ENCODE measurements around the gene FOCAD.

FOCAD gene

DNA sequence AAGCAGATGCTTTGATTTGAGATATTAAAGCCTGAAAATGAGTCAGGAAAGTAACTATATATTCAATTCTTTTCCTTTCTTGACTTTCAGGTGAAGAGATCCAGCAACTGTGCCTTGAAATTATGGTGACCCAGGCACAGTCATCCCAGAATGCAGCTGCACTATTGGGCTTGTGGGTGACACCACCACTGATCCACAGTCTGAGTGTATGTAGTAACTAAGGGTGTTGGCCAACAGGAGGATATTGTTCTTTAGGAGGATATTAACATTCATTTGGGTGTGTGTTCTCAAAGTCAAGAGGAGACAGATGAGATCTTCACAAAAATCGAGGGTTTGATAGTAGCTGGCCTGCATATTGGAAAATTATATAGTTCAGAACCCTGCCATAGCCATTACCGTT, 294.2 kb downstream of the FOCAD start:
- H3K9me3 ChIP-seq (ENCODE audit: control insufficient read depth, low read length), result no peaks in the 10 kb centered on the region
- H3K14ac ChIP-seq (ENCODE audit: low read length in 2 of 2), result no peak overlapping the region
- no peak overlapping the region for H2BK5ac ChIP-seq (ENCODE audit: low read depth, low read length, poor library complexity, severe bottlenecking)
- no peaks in the 10 kb centered on the region for H3K79me1 ChIP-seq (replicated peaks; ENCODE audit: low read length, poor library complexity, severe bottlenecking)
- no peak overlapping the region for H3K4me2 ChIP-seq (ENCODE audit: low read length, poor library complexity, severe bottlenecking)
- no peaks in the 10 kb centered on the region for H3K4me1 ChIP-seq (ENCODE audit: control insufficient read depth, insufficient read depth, low read depth, low read length)
- no peak for DNase-seq
- no peak overlapping the region for H4K8ac ChIP-seq (ENCODE audit: low read length)
- H3K4ac ChIP-seq (ENCODE audit: low read depth in 1 of 2, low read length in 2 of 2), result no peak overlapping the region
- H3K23ac ChIP-seq (ENCODE audit: low read length in 2 of 2), result no peak overlapping the region
- H3K27ac ChIP-seq (ENCODE audit: low read length, poor library complexity, severe bottlenecking), result no peak overlapping the region
- no peak overlapping the region for H4K91ac ChIP-seq (ENCODE audit: low read length)
- no peak overlapping the region for H2AK5ac ChIP-seq (ENCODE audit: low read length, severe bottlenecking)
- H2BK15ac ChIP-seq (ENCODE audit: low read depth, poor library complexity, severe bottlenecking), result no peak overlapping the region
- H2BK12ac ChIP-seq (ENCODE audit: low read length in 2 of 2), result no peak overlapping the region
- no peak overlapping the region for H3K18ac ChIP-seq (ENCODE audit: low read depth in 1 of 2, low read length in 2 of 2)
- no peak overlapping the region for H2AFZ ChIP-seq (ENCODE audit: low read depth, low read length)
- no peak overlapping the region for H2BK120ac ChIP-seq (ENCODE audit: low read depth, low read length)
- no peak overlapping the region for H3K9ac ChIP-seq (ENCODE audit: low read length)
- peaks cover 0 to 53% of the 10 kb centered on the region in 2 experiments for H3K36me3 ChIP-seq (ENCODE audit: control insufficient read depth in 1 of 2, insufficient read depth in 2 of 2, low read depth in 1 of 2, low read length in 2 of 2)
- no peak overlapping the region for H3K4me3 ChIP-seq (ENCODE audit: insufficient read depth in 1 of 2, low read depth in 1 of 2, low read length in 2 of 2)
- no CpG with 5 or more reads among the region's 2 CpGs for WGBS
- H3K27me3 ChIP-seq (ENCODE audit: control insufficient read depth in 1 of 2, insufficient read depth in 1 of 2, low read length in 2 of 2), result no peaks in the 10 kb centered on the region

DNA sequence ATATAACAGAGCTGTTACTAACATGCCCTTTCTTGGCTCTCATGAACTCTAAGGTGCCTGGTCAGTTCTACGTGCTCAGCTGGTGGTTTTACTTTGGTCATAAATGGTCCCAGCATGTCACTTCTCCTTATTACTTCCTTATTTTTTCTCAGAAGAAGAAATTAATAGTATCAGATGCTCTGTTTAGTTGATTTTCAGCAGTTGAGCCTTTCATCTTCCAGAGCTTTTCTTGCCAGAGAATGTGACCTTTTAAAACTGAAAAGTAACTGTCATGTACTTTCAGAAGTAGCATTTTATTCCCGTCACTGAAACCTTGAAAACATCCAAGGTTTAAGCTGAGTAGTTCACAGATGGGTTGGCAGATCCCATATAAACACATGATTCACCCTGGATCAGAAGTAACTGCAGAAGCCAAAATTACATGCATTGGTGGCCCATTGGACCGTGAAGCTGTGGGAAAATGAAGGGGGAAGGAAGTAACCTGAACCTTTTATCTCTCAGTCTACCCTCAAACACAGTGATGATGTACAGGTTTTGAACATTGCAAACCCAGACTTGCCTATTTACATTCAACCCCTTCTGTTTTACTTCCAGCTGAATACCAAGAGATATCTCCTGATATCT, 296.9 kb downstream of the FOCAD start:
- peak overlapping the region in 1 of 2 experiments; percentile 39 for H2BK12ac ChIP-seq (ENCODE audit: low read length in 2 of 2)
- H2BK15ac ChIP-seq (ENCODE audit: low read depth, poor library complexity, severe bottlenecking), result no peak overlapping the region
- no peak overlapping the region for H2BK120ac ChIP-seq (ENCODE audit: low read depth, low read length)
- no peak overlapping the region for H3K14ac ChIP-seq (ENCODE audit: low read length in 2 of 2)
- no peak overlapping the region for H2BK5ac ChIP-seq (ENCODE audit: low read depth, low read length, poor library complexity, severe bottlenecking)
- no peaks in the 10 kb centered on the region for H3K4me1 ChIP-seq (ENCODE audit: control insufficient read depth, insufficient read depth, low read depth, low read length)
- peak overlapping the region in 1 of 2 experiments; percentile 2 for H3K18ac ChIP-seq (ENCODE audit: low read depth in 1 of 2, low read length in 2 of 2)
- H3K27me3 ChIP-seq (ENCODE audit: control insufficient read depth in 1 of 2, insufficient read depth in 1 of 2, low read length in 2 of 2), result no peaks in the 10 kb centered on the region
- H2AFZ ChIP-seq (ENCODE audit: low read depth, low read length), result no peak overlapping the region
- peak overlapping the region in 1 of 2 experiments; percentile 37 for H3K4ac ChIP-seq (ENCODE audit: low read depth in 1 of 2, low read length in 2 of 2)
- H3K27ac ChIP-seq (ENCODE audit: low read length, poor library complexity, severe bottlenecking), result peak overlapping the region; percentile 96
- H3K36me3 ChIP-seq (ENCODE audit: control insufficient read depth in 1 of 2, insufficient read depth in 2 of 2, low read depth in 1 of 2, low read length in 2 of 2), result peaks cover 0 to 61% of the 10 kb centered on the region in 2 experiments
- no peak overlapping the region for H4K91ac ChIP-seq (ENCODE audit: low read length)
- WGBS, result 28% methylated on average over 2 of the region's 3 CpGs
- H3K9ac ChIP-seq (ENCODE audit: low read length), result peak overlapping the region; percentile 46
- H3K23ac ChIP-seq (ENCODE audit: low read length in 2 of 2), result no peak overlapping the region
- H3K9me3 ChIP-seq (ENCODE audit: control insufficient read depth, low read length), result no peaks in the 10 kb centered on the region
- H4K8ac ChIP-seq (ENCODE audit: low read length), result no peak overlapping the region
- H2AK5ac ChIP-seq (ENCODE audit: low read length, severe bottlenecking), result no peak overlapping the region
- H3K4me3 ChIP-seq (ENCODE audit: insufficient read depth in 1 of 2, low read depth in 1 of 2, low read length in 2 of 2), result peak overlapping the region in 1 of 2 experiments; percentile 39
- DNase-seq, result peak; percentile 74
- H3K4me2 ChIP-seq (ENCODE audit: low read length, poor library complexity, severe bottlenecking), result no peak overlapping the region
- no peaks in the 10 kb centered on the region for H3K79me1 ChIP-seq (replicated peaks; ENCODE audit: low read length, poor library complexity, severe bottlenecking)

DNA sequence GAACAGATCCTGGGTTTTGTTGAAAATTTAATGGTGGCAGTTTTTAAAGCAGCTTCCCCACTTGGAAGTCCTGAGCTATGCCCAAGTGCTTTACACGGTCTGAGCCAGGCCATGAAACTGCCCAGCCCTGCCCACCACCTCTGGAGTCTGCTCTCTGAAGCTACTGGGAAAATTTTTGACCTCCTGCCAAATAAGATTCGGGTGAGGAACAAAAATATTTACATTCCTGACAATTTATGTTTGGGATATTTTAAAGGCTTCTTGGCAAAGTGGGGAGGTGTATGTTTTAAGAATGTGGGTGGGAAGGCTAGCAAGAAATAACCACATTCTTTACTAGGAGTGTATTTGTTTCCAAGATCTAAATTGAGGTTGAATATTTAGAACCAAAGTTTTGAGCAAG, 297.4 kb downstream of the FOCAD start:
- no peak overlapping the region for H2BK15ac ChIP-seq (ENCODE audit: low read depth, poor library complexity, severe bottlenecking)
- no peak overlapping the region for H2AK5ac ChIP-seq (ENCODE audit: low read length, severe bottlenecking)
- no peaks in the 10 kb centered on the region for H3K4me1 ChIP-seq (ENCODE audit: control insufficient read depth, insufficient read depth, low read depth, low read length)
- H3K9me3 ChIP-seq (ENCODE audit: control insufficient read depth, low read length), result no peaks in the 10 kb centered on the region
- no peaks in the 10 kb centered on the region for H3K27me3 ChIP-seq (ENCODE audit: control insufficient read depth in 1 of 2, insufficient read depth in 1 of 2, low read length in 2 of 2)
- peak overlapping the region; percentile 34 for H3K4me2 ChIP-seq (ENCODE audit: low read length, poor library complexity, severe bottlenecking)
- 0% methylated on average over 2 of the region's 2 CpGs for WGBS
- H2AFZ ChIP-seq (ENCODE audit: low read depth, low read length), result no peak overlapping the region
- no peak overlapping the region for H4K8ac ChIP-seq (ENCODE audit: low read length)
- H3K4ac ChIP-seq (ENCODE audit: low read depth in 1 of 2, low read length in 2 of 2), result no peak overlapping the region
- H2BK120ac ChIP-seq (ENCODE audit: low read depth, low read length), result no peak overlapping the region
- H3K27ac ChIP-seq (ENCODE audit: low read length, poor library complexity, severe bottlenecking), result peak overlapping the region; percentile 96
- no peak overlapping the region for H2BK5ac ChIP-seq (ENCODE audit: low read depth, low read length, poor library complexity, severe bottlenecking)
- H4K91ac ChIP-seq (ENCODE audit: low read length), result no peak overlapping the region
- peak overlapping the region; percentile 18 for H3K9ac ChIP-seq (ENCODE audit: low read length)
- peak overlapping the region in 1 of 2 experiments; percentile 10 for H3K4me3 ChIP-seq (ENCODE audit: insufficient read depth in 1 of 2, low read depth in 1 of 2, low read length in 2 of 2)
- H3K23ac ChIP-seq (ENCODE audit: low read length in 2 of 2), result no peak overlapping the region
- no peak overlapping the region for H3K18ac ChIP-seq (ENCODE audit: low read depth in 1 of 2, low read length in 2 of 2)
- H3K79me1 ChIP-seq (replicated peaks; ENCODE audit: low read length, poor library complexity, severe bottlenecking), result no peaks in the 10 kb centered on the region
- peaks cover 2 to 60% of the 10 kb centered on the region in 2 experiments for H3K36me3 ChIP-seq (ENCODE audit: control insufficient read depth in 1 of 2, insufficient read depth in 2 of 2, low read depth in 1 of 2, low read length in 2 of 2)
- DNase-seq, result peak; percentile 63
- no peak overlapping the region for H2BK12ac ChIP-seq (ENCODE audit: low read length in 2 of 2)
- no peak overlapping the region for H3K14ac ChIP-seq (ENCODE audit: low read length in 2 of 2)

DNA sequence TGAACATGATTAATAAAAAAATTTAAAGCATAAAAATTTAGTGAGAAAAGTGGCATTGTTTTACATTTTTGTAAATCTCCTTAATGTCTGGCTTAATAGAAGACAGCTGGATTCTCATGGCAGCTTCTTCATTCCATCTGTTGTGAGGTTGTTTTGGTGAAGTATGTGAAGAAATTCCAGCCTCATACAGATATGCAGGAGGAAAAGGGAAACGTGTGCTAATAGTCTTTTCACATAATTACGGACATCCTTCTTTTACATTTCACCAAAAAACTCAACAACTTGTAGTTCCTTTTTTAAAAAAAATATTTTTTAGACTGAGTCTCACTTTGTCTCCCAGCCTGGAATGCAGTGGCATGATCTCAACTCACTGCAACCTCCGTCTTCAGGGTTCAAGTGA, 300.4 kb downstream of the FOCAD start:
- H3K4me3 ChIP-seq (ENCODE audit: insufficient read depth in 1 of 2, low read depth in 1 of 2, low read length in 2 of 2), result no peak overlapping the region
- DNase-seq, result no peak
- H2BK15ac ChIP-seq (ENCODE audit: low read depth, poor library complexity, severe bottlenecking), result no peak overlapping the region
- H2BK12ac ChIP-seq (ENCODE audit: low read length in 2 of 2), result no peak overlapping the region
- H3K27ac ChIP-seq (ENCODE audit: low read length, poor library complexity, severe bottlenecking), result no peak overlapping the region
- no peaks in the 10 kb centered on the region for H3K27me3 ChIP-seq (ENCODE audit: control insufficient read depth in 1 of 2, insufficient read depth in 1 of 2, low read length in 2 of 2)
- no peaks in the 10 kb centered on the region for H3K79me1 ChIP-seq (replicated peaks; ENCODE audit: low read length, poor library complexity, severe bottlenecking)
- 90% methylated on average over 3 of the region's 3 CpGs for WGBS
- no peak overlapping the region for H3K18ac ChIP-seq (ENCODE audit: low read depth in 1 of 2, low read length in 2 of 2)
- H3K4me1 ChIP-seq (ENCODE audit: control insufficient read depth, insufficient read depth, low read depth, low read length), result no peaks in the 10 kb centered on the region
- H2AK5ac ChIP-seq (ENCODE audit: low read length, severe bottlenecking), result no peak overlapping the region
- no peak overlapping the region for H2AFZ ChIP-seq (ENCODE audit: low read depth, low read length)
- H3K23ac ChIP-seq (ENCODE audit: low read length in 2 of 2), result no peak overlapping the region
- no peak overlapping the region for H4K8ac ChIP-seq (ENCODE audit: low read length)
- H3K9me3 ChIP-seq (ENCODE audit: control insufficient read depth, low read length), result no peaks in the 10 kb centered on the region
- H3K4ac ChIP-seq (ENCODE audit: low read depth in 1 of 2, low read length in 2 of 2), result no peak overlapping the region
- peaks cover 2 to 55% of the 10 kb centered on the region in 2 experiments for H3K36me3 ChIP-seq (ENCODE audit: control insufficient read depth in 1 of 2, insufficient read depth in 2 of 2, low read depth in 1 of 2, low read length in 2 of 2)
- no peak overlapping the region for H2BK120ac ChIP-seq (ENCODE audit: low read depth, low read length)
- no peak overlapping the region for H3K4me2 ChIP-seq (ENCODE audit: low read length, poor library complexity, severe bottlenecking)
- H3K9ac ChIP-seq (ENCODE audit: low read length), result no peak overlapping the region
- no peak overlapping the region for H2BK5ac ChIP-seq (ENCODE audit: low read depth, low read length, poor library complexity, severe bottlenecking)
- no peak overlapping the region for H4K91ac ChIP-seq (ENCODE audit: low read length)
- no peak overlapping the region for H3K14ac ChIP-seq (ENCODE audit: low read length in 2 of 2)
